ENCODE data around the gene KCNJ2.

KCNJ2 gene

DNA sequence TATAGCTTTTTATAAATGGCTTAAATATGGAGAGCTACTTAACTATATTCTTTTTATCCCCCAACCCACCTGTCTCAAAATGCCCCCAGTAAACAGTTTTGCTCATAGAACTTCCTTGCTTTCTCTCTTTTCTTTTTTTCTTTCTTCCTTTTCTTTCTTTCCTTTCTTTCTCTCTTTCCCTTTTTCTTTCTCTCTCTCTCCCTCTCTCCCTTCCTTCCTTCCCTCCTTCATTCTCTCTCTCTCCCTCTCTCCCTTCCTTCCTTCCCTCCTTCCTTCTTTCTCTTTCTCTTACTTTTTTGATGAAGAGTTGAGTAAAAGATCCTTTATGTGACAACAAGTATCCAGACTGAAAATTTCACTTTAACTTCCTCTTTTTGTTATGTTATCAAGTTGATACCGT is 48.2 kb downstream of the KCNJ2 start:
- Mint-ChIP-seq H3K36me3 (ENCODE audit: insufficient read depth) (no peaks in the 10 kb centered on the region), H3K4me3 (no peak overlapping the region), H3K4me1 (no peaks in the 10 kb centered on the region)

DNA sequence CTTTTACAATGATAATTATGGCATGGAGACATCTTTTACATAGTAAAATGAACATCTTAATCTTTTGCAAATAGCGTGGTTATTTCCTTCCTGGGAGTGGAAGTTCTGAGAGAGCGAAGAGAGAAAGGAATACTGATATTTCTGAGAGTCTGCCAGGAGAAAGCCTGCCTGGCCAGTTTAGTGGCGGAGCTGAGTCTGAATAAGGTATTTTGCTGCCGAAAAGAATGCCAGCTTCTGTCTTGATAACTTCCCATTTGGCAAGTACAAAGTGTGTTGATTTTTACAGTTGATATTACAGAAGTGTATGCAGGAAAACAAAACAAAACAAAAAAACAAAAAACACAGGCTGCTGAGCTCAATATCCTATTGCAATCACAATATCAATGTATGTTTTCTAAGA is 55.9 kb downstream of the KCNJ2 start:
- H3K27me3 Mint-ChIP-seq, result no peaks in the 10 kb centered on the region
- peaks cover 6% of the 10 kb centered on the region for H3K9me3 Mint-ChIP-seq
- ATAC-seq (replicated peaks; ENCODE audit: extremely low read depth, poor library complexity, severe bottlenecking), result no peak
- H3K36me3 Mint-ChIP-seq (ENCODE audit: insufficient read depth), result no peaks in the 10 kb centered on the region
- H3K27ac Mint-ChIP-seq (ENCODE audit: low read depth), result no peak overlapping the region
- DNase-seq (ENCODE audit: low spot score in 2 of 2), result no peak
- no peaks in the 10 kb centered on the region for H3K4me1 Mint-ChIP-seq
- H3K4me3 Mint-ChIP-seq, result no peak overlapping the region

More for the DNA sequence above, 48.2 kb downstream of the KCNJ2 start:
- Mint-ChIP-seq H3K27me3 (no peaks in the 10 kb centered on the region), H3K27ac (ENCODE audit: low read depth) (no peak overlapping the region), H3K9me3 (peaks cover 11% of the 10 kb centered on the region)
- ATAC-seq (replicated peaks; ENCODE audit: extremely low read depth, poor library complexity, severe bottlenecking) (no peak), DNase-seq (ENCODE audit: low spot score in 2 of 2) (no peak)
